Measurements from ENCODE around the gene ZC3H14.

The ZC3H14 gene

GRCh38 chr14:88553886-88554456, 8.9 kb upstream of the ZC3H14 start:
- no peak for DNase-seq

- DNase-seq, result no peak
These were observed 8.2 kb upstream of the ZC3H14 start, which contains the start of gene PTPN21 for GRCh38 chr14:88554457-88555286. Gene PTPN21 (minus strand): TSS chr14:88555007. CDS start chr14:88550417, 4,590 bp downstream.

GRCh38 chr14:88556581-88556980, 6.3 kb upstream of the ZC3H14 start:
- no peak for DNase-seq

GRCh38 chr14:88559852-88560251, 3.0 kb upstream of the ZC3H14 start:
- no peak for DNase-seq

GRCh38 chr14:88562532-88562830, 356 bp upstream of the ZC3H14 start:
- DNase-seq, result no peak

DNA sequence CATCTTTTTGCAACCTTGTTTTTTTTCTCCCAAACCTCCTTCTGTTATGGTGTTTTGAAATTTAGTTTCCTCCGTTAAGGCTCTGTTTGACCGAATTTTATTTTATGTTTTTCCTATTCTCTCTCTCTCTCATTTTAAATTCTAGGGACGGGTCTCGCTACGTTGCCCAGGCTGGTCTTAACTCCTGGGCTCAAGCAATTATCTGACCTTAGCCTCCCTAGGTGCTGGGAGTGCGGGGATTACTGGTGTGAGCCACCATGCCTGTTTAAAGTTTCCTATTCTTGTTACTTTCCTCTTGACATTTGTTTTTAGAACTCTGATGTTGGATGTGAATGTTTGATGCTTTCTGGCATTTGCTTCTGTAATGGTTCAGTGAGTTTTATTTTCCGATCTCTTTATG, 1.0 kb downstream of the ZC3H14 start:
- DNase-seq, result no peak

DNA sequence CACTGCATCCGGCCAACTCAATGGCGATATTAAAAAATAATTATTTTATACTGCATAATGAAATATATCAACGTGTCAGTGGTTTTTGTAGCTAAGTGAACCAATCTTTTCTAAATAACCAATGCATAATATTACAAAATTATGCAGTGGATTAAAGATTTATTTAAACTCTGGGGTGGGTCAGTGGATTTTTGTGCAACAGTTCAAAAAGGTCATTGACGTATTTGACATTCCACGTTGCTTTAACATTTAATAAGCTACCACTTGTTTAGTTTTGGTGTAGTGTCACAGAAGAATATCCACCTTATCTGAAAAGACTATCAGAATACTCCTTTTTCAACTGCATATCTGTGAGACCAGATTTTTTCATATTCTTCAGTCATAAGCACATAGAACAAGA, 2.6 kb downstream of the ZC3H14 start:
- DNase-seq, result no peak

DNA sequence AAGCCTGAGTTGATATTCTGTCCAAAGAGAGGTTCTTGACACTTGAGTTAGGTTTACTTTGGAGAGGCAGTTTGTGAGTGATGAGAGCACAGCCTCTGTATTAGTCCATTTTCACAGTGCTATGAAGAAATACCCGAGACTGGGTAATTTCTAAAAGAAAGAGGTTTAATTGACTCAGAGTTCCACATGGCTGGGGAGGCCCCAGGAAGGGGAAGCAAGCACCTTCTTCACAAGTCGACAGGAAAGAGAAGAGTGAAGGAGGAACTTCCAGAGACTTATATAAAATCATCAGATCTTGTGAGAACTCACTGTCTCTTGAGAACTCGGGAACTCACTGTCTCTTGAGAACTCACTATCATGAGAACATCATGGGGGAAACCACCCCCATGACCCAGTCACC, 5.4 kb downstream of the ZC3H14 start:
- no peak for DNase-seq

DNA sequence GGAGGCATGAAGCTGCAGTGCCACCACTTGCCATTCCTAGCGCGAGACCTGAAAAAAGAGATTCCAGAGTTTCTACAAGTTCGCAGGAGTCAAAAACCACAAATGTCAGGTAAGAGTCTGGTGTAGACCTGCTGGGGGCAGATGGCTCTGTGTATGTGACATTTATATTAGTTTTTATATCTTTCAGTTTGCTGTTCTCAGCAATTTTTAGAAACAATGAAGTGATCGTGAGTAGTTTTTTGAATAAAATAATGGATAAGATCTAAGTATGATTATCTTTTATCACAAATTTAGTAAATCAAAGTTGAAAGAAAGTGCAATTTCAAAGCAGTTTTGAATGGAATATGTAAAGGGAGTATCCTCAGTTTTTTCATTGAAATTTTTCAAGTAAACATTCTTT, 9.3 kb downstream of the ZC3H14 start:
- DNase-seq, result no peak

DNA sequence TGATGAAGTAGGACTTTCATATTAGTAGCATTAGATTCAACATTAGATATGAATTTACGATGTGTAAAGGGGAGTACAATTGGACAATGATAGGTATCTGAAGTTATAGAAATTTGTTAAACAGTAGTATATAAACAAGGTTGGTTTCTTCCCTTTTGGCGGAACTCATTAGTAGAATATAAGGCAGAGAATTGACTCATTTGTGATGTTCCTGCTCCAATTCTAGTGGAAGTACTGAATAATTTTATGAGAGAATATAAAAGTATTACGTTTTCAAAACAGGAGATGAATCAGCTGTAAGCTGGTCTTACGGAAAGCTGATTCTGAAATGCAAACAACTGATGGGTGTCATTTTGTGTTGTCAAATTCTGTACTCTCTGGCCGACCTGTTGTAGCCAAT, 13.4 kb downstream of the ZC3H14 start:
- no peak for DNase-seq

DNA sequence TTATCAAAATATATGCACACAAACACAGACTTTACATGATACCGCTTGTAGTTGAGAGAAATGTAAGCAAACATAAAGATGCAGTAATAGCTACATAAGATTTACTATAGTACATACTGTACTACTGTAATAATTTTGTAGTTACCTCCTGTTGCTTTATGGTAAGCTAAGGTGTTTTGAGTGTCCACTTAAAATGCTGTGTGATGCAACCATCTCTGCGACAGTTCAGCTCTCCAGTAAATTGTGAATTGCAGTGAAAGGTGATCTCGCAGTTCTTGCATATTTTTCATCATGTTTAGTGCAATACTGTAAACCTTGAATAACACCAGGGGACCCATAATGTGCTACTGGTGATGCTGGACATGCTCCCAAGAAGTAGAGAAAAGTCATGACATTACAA, 21.6 kb downstream of the ZC3H14 start:
- DNase-seq, result no peak

DNA sequence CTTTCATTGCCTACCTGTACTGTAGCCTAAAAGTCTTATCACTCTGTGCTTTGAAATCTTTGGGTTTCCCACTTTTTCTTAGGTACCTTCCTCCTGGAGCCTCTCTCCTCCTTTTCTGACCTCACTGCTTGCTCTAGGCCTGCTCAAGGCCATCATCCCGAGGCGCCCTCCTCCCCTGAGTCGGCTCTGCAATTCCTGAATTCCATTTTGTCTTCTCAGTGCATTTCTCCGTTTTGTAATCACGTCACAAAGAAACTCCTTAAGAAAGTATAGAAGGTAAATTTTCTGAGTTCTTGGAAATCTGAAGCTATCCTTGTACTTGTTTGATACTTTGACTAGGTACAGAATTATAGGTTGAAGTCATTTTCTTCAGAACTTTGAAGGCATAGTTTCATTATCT, 25.2 kb downstream of the ZC3H14 start:
- no peak for DNase-seq

GRCh38 chr14:88590173-88590572, 27.3 kb downstream of the ZC3H14 start:
- DNase-seq, result no peak

- no peak for DNase-seq
These were observed 29.2 kb downstream of the ZC3H14 start for GRCh38 chr14:88592031-88592430.

DNA sequence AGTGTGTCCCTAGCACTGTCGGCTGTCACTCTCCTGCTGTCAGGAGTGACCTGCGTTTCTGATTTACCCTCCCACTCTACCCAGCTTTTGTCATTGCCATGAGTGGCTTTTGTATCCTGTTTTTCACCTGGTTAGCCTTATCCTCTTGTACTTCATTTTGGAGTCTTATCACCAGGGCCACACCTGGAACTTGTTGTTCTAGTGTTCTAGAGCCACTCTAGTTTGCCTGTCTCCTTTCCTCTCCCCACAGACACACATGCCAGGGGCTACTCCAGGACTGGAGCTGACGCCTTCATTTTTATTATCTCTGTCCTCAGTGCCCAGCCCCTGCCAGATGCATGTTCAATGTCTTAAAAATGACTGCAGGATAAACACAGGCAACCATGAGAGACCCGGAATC, 34.2 kb downstream of the ZC3H14 start:
- DNase-seq, result no peak

DNA sequence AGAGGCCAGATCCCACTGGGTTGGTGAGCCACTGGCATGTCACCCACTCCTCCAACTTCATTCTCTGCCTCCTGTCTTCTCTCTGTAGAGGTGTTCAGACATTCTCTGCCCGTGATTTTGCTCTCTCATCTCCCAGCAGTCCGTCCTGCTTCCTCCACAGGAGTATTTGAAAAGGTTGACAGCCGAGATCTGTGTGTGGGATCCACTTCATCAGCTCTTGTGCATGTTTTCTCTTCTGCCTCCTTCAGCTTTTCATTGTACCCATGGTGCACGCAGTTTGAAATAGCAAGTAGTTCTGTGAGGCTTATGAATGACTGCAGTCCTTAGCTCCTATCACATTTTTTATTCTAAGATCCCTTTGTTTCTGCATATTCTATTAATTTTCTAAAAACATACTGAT, 34.8 kb downstream of the ZC3H14 start:
- no peak for DNase-seq

DNA sequence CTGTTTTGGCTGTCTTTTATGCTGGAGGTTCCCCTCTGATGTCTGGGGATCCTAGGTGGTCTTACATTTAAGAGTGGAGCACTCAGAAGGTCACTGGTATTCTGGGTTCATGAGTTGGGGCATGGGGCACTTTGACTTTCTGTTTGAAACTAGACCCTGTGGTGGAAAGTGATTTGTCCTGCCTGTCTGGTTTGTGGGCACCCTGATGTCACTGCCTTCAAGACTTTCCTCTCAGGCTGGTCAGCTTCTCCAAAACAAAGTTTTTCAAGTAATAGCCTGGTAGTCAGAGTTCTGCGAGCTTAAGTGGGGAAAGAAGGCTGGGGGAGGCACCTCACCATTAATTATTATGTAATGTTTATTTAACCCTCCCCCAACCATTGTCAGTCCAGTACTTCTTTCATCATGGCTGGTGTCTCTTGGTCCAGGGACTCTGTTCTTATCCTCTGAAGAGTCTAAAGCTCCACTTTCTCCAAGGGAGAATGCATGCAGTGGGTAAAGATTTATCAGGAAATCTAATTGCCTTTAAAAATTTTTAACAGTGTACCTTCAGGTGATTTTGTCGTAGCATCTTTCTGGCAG, 35.3 kb downstream of the ZC3H14 start:
- no peak for DNase-seq

DNA sequence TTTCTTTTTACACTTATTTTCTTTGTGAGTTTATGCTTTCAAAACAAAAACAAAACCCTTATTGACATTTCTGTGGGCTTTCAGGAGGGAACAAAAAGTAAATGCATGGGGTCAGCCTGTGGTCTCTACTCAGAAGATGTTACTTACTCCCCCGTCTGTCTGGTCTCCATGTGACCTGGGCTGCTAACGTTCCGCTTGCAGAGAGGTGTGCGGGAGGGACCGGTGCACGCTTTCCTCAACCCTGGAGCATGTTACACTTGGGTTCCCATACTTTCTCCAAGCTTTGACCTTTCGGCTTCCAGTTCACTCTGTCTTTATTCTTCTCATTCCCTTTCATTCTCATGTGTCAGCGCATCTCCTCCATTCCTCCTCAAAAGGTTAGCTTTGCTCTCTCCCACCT, 36.5 kb downstream of the ZC3H14 start:
- DNase-seq, result no peak

DNA sequence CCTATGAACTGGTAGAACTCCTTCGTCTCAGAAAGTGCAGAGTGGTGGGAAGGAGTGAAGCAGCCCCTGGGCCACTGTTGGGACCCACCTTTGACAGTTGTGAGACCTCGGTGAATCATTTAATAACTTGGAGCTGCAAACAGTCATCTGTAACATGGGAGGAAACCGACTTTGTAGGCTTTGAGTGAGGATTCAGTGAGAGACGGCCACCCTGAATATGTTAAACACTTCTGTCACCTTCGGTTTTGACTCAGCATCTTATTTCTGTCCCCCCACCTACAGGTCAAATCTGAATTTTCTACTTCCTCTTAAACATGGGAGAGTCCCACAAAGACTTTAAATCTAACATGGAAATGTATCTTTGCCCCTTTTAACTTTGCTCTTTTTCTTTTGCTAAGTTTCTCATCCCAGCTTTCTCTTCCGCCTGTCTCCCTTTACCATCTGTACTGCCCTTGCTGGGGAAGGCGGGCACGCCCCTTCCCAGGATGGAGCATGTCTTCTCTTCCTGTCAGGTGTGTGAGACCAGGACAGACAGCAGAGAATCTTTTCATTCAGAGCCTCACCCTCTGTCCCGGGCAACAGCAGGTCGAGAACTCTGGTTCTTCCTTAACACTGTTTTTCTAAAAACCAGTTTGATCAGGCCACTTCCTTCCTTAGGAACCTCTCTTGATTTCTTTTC, 37.1 kb downstream of the ZC3H14 start:
- no peak for DNase-seq

DNA sequence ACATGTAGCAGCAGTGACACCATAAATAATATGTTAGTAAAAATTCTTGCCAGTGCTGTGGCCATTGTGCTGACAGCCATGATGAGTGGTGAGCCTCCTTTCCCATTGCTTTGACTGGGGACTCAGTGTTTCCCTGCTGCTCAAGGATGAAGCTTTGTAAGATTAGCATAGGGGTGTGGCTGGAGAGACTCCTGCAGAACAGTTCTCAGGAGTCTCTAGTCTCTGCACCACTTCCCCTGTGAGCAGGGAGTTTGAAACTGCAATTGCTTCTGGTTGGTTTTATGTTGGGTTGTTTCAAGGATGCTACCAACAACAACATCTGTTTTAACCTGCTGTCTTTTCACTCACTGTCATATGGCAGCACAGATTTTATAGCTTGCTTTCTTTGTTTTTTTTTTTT, 41.4 kb downstream of the ZC3H14 start:
- DNase-seq, result no peak

DNA sequence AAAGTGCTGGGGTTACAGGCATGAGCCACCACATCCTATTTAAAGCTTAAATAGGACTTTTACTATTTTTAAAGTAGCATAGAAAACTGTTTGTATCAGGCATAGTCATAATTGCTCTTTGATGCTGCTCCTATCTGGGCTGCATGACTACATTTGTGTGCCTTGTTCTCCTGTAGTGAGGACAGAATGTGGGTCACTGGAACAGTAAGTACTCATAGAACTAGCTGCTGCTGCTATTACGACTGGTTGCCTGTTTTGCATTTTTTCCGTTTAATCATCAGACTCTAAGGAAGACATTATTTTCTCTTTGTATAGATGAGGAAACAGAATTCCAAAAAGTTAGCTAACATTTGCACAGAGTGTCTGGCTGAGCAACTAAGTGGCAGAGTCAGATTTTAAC, 42.8 kb downstream of the ZC3H14 start:
- no peak for DNase-seq

DNA sequence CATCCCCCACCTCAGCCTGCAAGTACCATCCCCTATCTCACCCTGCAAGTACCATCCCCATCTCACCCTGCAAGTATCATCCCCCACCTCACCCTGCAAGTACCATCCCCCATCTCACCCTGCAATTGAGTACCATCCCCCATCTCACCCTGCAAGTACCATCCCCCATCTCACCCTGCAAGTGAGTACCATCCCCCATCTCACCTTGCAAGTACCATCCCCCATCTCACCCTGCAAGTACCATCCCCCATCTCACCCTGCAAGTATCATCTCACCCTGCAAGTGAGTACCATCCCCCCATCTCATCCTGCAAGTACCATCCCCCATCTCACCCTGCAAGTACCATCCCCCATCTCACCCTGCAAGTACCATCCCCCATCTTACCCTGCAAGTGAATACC, 45.0 kb downstream of the ZC3H14 start:
- no peak for DNase-seq

GRCh38 chr14:88611878-88612277, 49.0 kb downstream of the ZC3H14 start:
- no peak for DNase-seq

DNA sequence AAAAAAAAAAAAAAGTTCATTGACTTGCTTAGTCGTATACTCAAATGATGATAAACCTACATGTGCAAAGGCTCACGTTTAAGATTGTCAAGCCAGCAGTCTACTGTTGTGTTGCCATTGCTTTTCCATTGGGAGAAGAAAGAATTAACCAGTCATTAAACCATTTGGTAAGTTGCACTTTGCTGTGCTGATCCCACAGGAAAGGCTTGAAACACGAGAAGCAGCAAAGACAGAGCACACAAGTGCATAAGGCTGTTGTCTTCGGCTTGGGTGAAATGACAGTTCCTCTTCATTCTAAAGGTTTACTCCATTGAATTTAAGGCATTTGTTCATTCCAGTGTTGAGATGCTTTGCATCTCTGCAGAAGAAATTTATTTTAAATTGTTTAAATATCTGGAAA, 50.1 kb downstream of the ZC3H14 start:
- no peak for DNase-seq

Measured in DMS153 (cell line).